Choroid plexus epithelial cell (primary cell): Measurements from ENCODE around the gene AHRR.

Experiments
- DNase-seq: peaks from one replicate; pipeline ENCODE4 v3.0.0-alpha.2; 2010; ENCODE audit warnings: low read depth
- H3K4me3 ChIP-seq: 2 replicates; pipeline ENCODE4 v1.5.1; 2011; ENCODE audit warnings: low read depth, mild to moderate bottlenecking, control low read depth, low read length, moderate library complexity
- TF ChIP-seq, protein P1 (sequence below): conservative IDR thresholded peaks from 2 replicates; pipeline ENCODE4 v1.5.1; 2011; ENCODE audit warnings: low read depth, mild to moderate bottlenecking, control low read depth, inconsistent platforms, low read length, moderate library complexity

Gene AHRR

DNA sequence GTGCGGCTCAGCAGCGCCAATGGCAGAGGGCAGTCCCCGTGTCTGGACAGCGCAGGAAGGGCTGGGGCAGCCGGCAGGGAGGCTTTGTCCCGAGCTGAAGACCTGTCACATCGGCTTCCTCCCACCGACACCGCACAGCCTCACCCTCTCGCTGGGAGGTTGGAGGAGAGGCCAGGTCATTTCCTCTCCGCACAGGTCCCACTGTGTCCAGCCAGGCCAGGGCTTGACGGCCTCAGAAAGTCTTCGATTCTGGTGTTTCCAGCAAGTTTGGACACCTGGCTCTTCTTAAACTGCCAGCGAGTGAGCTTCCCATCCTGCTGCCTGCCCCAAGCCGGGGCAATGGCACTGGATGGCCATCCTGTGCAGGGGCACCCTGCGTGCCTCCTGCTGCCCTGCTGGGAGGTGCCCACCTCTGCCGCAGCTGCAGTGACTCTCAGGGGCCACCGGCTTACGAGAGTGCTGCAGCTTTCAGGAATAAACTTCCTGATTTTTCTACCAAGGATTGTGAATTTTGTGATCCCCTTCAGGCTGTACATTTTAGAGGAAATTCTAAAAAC, 33.9 kb downstream of the AHRR start:
- no peak for DNase-seq
- H3K4me3 ChIP-seq, result no peak overlapping the region
- TF ChIP-seq, protein P1, sequence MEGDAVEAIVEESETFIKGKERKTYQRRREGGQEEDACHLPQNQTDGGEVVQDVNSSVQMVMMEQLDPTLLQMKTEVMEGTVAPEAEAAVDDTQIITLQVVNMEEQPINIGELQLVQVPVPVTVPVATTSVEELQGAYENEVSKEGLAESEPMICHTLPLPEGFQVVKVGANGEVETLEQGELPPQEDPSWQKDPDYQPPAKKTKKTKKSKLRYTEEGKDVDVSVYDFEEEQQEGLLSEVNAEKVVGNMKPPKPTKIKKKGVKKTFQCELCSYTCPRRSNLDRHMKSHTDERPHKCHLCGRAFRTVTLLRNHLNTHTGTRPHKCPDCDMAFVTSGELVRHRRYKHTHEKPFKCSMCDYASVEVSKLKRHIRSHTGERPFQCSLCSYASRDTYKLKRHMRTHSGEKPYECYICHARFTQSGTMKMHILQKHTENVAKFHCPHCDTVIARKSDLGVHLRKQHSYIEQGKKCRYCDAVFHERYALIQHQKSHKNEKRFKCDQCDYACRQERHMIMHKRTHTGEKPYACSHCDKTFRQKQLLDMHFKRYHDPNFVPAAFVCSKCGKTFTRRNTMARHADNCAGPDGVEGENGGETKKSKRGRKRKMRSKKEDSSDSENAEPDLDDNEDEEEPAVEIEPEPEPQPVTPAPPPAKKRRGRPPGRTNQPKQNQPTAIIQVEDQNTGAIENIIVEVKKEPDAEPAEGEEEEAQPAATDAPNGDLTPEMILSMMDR, result no peak

DNA sequence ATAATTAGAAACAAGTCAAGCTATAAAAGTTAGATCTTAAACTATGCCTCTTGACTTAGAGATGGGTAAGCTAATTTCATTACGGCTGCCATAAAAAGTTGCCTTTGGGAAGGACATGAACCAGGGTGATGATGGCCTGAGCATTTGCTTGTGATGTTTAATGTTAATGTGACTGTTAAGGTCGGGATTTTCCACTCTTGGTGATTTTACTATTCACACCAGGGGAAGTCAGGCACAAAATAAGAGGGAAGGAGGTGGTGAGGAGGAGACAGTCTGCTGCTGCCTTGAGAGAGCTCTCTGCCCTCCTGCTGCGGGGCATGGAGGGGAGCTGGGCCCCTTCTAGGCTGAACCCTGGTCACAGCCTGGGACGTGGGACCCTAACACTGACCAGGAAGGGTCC, 34.4 kb downstream of the AHRR start:
- TF ChIP-seq, protein P1, result no peak
- no peak overlapping the region for H3K4me3 ChIP-seq
- no peak for DNase-seq

DNA sequence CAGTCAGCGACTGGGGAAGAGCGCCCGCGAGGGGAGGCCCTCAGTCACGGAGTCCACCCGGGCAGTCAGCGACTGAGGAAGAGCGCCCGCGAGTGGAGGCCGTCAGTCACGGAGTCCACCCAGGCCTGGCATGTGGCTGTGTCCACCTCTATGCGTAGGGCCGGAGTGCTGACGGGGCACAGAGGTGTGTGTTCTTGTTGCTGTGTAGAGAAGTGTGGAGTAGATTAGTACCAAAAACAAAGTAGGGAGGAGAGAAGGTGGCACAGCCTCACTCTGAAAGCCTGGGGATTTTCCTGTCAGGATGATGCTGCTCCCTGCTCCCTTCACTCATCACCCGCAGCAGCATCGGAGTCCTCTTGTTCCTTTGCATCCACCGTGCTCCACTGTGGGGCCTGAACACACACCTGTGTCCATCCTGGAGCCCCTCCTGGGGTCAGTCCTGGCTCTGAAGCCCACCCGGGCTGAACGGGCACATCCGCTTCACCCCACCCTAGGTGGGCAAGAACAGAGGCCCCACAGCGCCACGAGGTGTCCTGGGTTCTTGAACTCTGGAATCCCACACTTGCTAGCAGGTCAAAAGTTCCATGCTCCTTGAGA, 37.9 kb downstream of the AHRR start:
- TF ChIP-seq, protein P1, result no peak
- DNase-seq, result no peak
- H3K4me3 ChIP-seq, result no peak overlapping the region

DNA sequence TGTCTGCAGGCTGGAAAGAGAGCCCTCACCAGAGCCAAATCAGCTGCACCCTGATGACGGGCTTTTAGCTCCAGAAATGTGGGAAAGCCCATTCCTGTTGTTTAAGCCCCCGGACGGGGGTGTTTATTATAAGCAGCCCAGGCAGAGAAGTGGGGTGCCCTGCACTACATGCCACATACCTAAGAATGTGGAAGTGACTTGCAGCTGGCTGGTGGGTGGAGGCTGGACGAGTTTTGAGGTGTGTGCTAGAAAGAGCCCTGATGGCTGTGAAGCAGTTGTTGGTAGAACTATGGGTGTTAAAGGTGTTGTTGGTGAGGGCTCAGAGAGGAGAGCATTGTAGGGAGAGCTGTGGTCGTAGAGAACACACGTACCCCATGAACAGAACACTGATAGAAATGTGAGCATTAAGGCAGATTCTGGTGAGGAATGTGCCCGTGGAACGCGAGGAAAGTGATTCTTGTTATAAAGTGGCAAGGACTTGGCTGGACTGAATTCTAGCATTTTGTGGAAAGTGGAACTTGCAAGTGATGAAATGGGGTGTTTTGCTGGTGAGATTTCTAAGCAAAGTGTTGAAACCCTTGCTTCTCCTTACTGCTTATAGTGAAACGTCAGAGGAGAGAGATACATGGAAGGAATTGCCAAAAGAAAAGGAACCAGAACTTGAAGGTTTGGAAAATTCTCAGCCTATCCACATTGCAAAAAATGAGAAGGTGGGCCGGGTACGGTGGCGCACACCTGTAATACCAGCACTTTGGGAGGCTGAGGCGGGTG, 38.9 kb downstream of the AHRR start:
- no peak for DNase-seq
- TF ChIP-seq, protein P1, result no peak
- H3K4me3 ChIP-seq, result no peak overlapping the region

DNA sequence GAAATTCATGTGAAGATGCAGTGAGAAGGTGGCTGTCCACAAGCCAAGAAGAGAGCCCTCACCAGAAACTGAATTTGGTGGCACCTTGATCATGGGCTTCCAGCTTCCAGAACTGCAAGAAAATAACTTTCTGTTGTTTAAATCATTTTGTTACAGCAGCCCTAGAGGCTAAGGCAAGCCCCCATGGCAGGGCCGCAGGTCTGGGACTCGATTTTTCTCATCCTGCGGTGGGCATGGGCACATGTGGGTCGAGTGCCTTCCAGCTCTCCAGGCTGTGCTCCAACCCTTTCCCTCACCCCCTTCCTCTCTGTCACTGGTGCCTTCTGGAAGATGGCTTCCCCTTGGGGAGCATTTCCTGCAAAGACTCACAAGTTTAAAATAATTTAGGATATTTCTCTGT, 40.7 kb downstream of the AHRR start:
- no peak for DNase-seq
- no peak overlapping the region for H3K4me3 ChIP-seq
- TF ChIP-seq, protein P1, result no peak

DNA sequence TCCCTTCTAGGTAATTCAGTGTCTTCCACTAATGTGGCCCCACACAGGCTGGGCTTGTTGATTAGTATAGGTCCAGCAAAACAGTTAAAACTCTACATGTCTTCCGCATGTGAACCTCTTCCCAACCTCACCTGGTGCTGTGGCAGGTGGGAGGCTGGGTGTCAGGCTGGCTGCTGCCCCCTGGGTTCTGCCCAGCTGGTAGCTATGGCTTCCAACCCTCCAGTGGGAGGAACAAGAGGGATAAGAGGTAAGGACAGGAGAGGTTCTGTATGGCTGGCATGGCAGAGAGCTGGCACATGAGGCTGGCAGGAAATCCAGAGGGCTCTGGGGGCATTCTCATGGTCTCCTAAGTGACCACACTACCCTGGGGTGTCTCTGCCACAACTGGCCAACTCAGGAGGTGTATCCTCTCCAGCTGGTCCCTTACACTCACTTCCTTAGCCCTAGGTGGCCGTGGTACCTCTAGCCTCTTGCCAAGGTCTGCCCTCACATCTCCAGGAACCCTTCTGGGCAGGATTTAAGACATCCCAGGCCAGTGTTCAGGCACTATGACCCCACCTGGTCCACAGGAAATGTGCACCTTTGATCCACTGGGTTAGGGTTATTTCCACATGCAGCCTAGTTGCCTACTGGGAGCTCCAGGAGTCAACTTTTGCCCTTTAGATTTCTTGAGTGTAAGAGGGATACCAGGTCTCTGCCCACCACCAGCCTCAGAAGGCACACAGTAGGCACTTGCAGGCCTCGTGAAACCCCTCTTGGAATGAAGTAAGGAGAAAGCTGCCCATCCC, 41.7 kb downstream of the AHRR start:
- no peak overlapping the region for H3K4me3 ChIP-seq
- DNase-seq, result no peak
- TF ChIP-seq, protein P1, result no peak
